ENCODE measurements around the gene TAC3. TPM values are rescaled to one million over a fixed set of nuclear protein-coding genes. Genes with fewer than 3 reads are reported as not detected.

TAC3 gene
- total RNA-seq, 2 donors from 2014 or later: 1.5 TPM; not detected in 1

GRCh38 chr12:57046086-57046791 lies 29.9 kb upstream of the TAC3 start:
- no peaks in the 10 kb centered on the region for H3K36me3 Mint-ChIP-seq (ENCODE audit: low read depth)
- peaks cover 33% of the 10 kb centered on the region for H3K4me1 Mint-ChIP-seq
- peaks cover 5% of the 10 kb centered on the region for H3K27me3 Mint-ChIP-seq
- H3K27ac Mint-ChIP-seq: peak overlapping the region; percentile 86
- peak overlapping the region; percentile 53 for H3K4me3 Mint-ChIP-seq
- no peaks in the 10 kb centered on the region for H3K9me3 Mint-ChIP-seq
- no peak for ATAC-seq (replicated peaks)

GRCh38 chr12:57044889-57045288 lies 28.6 kb upstream of the TAC3 start:
- H3K4me3 Mint-ChIP-seq: no peak overlapping the region
- ATAC-seq (replicated peaks): no peak
- H3K4me1 Mint-ChIP-seq: peaks cover 33% of the 10 kb centered on the region
- no peaks in the 10 kb centered on the region for H3K9me3 Mint-ChIP-seq
- peaks cover 5% of the 10 kb centered on the region for H3K27me3 Mint-ChIP-seq
- H3K27ac Mint-ChIP-seq: no peak overlapping the region
- H3K36me3 Mint-ChIP-seq (ENCODE audit: low read depth): no peaks in the 10 kb centered on the region

- Mint-ChIP-seq H3K36me3 (ENCODE audit: low read depth) (no peaks in the 10 kb centered on the region), H3K4me3 (no peak overlapping the region), H3K27me3 (peaks cover 5% of the 10 kb centered on the region), H3K9me3 (no peaks in the 10 kb centered on the region), H3K4me1 (peaks cover 32% of the 10 kb centered on the region), H3K27ac (no peak overlapping the region)
- no peak for ATAC-seq (replicated peaks)
Measured at GRCh38 chr12:57044468-57044867, 28.1 kb upstream of the TAC3 start.

GRCh38 chr12:57042695-57043094 lies 26.4 kb upstream of the TAC3 start:
- no peak overlapping the region for H3K4me3 Mint-ChIP-seq
- no peak for ATAC-seq (replicated peaks)

GRCh38 chr12:57040750-57041149 lies 24.4 kb upstream of the TAC3 start:
- no peak for ATAC-seq (replicated peaks)
- H3K9me3 Mint-ChIP-seq: no peaks in the 10 kb centered on the region
- no peak overlapping the region for H3K27ac Mint-ChIP-seq

More at GRCh38 chr12:57042695-57043094, 26.4 kb upstream of the TAC3 start:
- peaks cover 19% of the 10 kb centered on the region for H3K4me1 Mint-ChIP-seq
- peaks cover 8% of the 10 kb centered on the region for H3K27me3 Mint-ChIP-seq
- no peak overlapping the region for H3K27ac Mint-ChIP-seq
- H3K9me3 Mint-ChIP-seq: no peaks in the 10 kb centered on the region
- no peaks in the 10 kb centered on the region for H3K36me3 Mint-ChIP-seq (ENCODE audit: low read depth)

GRCh38 chr12:57040211-57040610 lies 23.9 kb upstream of the TAC3 start:
- Mint-ChIP-seq H3K36me3 (ENCODE audit: low read depth) (no peaks in the 10 kb centered on the region), H3K9me3 (no peaks in the 10 kb centered on the region), H3K4me1 (no peaks in the 10 kb centered on the region), H3K27ac (no peak overlapping the region), H3K4me3 (no peak overlapping the region), H3K27me3 (peaks cover 8% of the 10 kb centered on the region)
- ATAC-seq (replicated peaks): no peak

More at GRCh38 chr12:57040750-57041149, 24.4 kb upstream of the TAC3 start:
- Mint-ChIP-seq H3K36me3 (ENCODE audit: low read depth) (no peaks in the 10 kb centered on the region), H3K4me3 (no peak overlapping the region), H3K4me1 (peaks cover under 1% of the 10 kb centered on the region), H3K27me3 (peaks cover 8% of the 10 kb centered on the region)

GRCh38 chr12:57039016-57039798 lies 22.9 kb upstream of the TAC3 start:
- H3K27me3 Mint-ChIP-seq: peaks cover 8% of the 10 kb centered on the region
- no peaks in the 10 kb centered on the region for H3K36me3 Mint-ChIP-seq (ENCODE audit: low read depth)
- H3K9me3 Mint-ChIP-seq: no peaks in the 10 kb centered on the region
- no peaks in the 10 kb centered on the region for H3K4me1 Mint-ChIP-seq
- H3K27ac Mint-ChIP-seq: no peak overlapping the region
- H3K4me3 Mint-ChIP-seq: no peak overlapping the region
- no peak for ATAC-seq (replicated peaks)

- Mint-ChIP-seq H3K27me3 (peaks cover 3% of the 10 kb centered on the region), H3K9me3 (no peaks in the 10 kb centered on the region), H3K4me1 (no peaks in the 10 kb centered on the region), H3K4me3 (no peak overlapping the region), H3K27ac (no peak overlapping the region), H3K36me3 (ENCODE audit: low read depth) (no peaks in the 10 kb centered on the region)
- no peak for ATAC-seq (replicated peaks)
Measured at GRCh38 chr12:57037264-57037663, 20.9 kb upstream of the TAC3 start.

GRCh38 chr12:57033431-57033830 lies 17.1 kb upstream of the TAC3 start:
- Mint-ChIP-seq H3K4me1 (peaks cover 7% of the 10 kb centered on the region), H3K27me3 (no peaks in the 10 kb centered on the region), H3K27ac (no peak overlapping the region), H3K4me3 (no peak overlapping the region), H3K9me3 (no peaks in the 10 kb centered on the region), H3K36me3 (ENCODE audit: low read depth) (no peaks in the 10 kb centered on the region)
- ATAC-seq (replicated peaks): no peak

- Mint-ChIP-seq H3K27me3 (no peaks in the 10 kb centered on the region), H3K4me1 (peaks cover 16% of the 10 kb centered on the region), H3K9me3 (no peaks in the 10 kb centered on the region), H3K27ac (peak overlapping the region; percentile 29), H3K36me3 (ENCODE audit: low read depth) (no peaks in the 10 kb centered on the region), H3K4me3 (no peak overlapping the region)
- ATAC-seq (replicated peaks): no peak
Measured at GRCh38 chr12:57031789-57032188, 15.5 kb upstream of the TAC3 start.

GRCh38 chr12:57031138-57031725 lies 14.9 kb upstream of the TAC3 start:
- no peaks in the 10 kb centered on the region for H3K27me3 Mint-ChIP-seq
- no peaks in the 10 kb centered on the region for H3K9me3 Mint-ChIP-seq
- ATAC-seq (replicated peaks): peak; percentile 61
- H3K4me1 Mint-ChIP-seq: peaks cover 16% of the 10 kb centered on the region
- H3K27ac Mint-ChIP-seq: peak overlapping the region; percentile 29
- no peaks in the 10 kb centered on the region for H3K36me3 Mint-ChIP-seq (ENCODE audit: low read depth)
- H3K4me3 Mint-ChIP-seq: peak overlapping the region; percentile 19

- Mint-ChIP-seq H3K9me3 (no peaks in the 10 kb centered on the region), H3K27ac (no peak overlapping the region), H3K27me3 (no peaks in the 10 kb centered on the region), H3K4me1 (peaks cover 16% of the 10 kb centered on the region), H3K4me3 (no peak overlapping the region), H3K36me3 (ENCODE audit: low read depth) (no peaks in the 10 kb centered on the region)
- ATAC-seq (replicated peaks): no peak
Measured at GRCh38 chr12:57029457-57029856, 13.1 kb upstream of the TAC3 start.

GRCh38 chr12:57027805-57028153 lies 11.4 kb upstream of the TAC3 start:
- Mint-ChIP-seq H3K36me3 (ENCODE audit: low read depth) (no peaks in the 10 kb centered on the region), H3K4me3 (peak overlapping the region; percentile 7), H3K27me3 (no peaks in the 10 kb centered on the region), H3K4me1 (peaks cover 16% of the 10 kb centered on the region), H3K27ac (peak overlapping the region; percentile 79), H3K9me3 (no peaks in the 10 kb centered on the region)
- ATAC-seq (replicated peaks): peak; percentile 38

GRCh38 chr12:57027011-57027804 lies 10.9 kb upstream of the TAC3 start:
- Mint-ChIP-seq H3K4me3 (peak overlapping the region; percentile 7), H3K4me1 (peaks cover 16% of the 10 kb centered on the region), H3K27ac (peak overlapping the region; percentile 79), H3K27me3 (no peaks in the 10 kb centered on the region), H3K9me3 (no peaks in the 10 kb centered on the region), H3K36me3 (ENCODE audit: low read depth) (no peaks in the 10 kb centered on the region)
- ATAC-seq (replicated peaks): peak; percentile 25

All from activated T-helper 17 cell treated with anti-CD3 and anti-CD28 coated beads, Interleukin-2, amount 50 U/mL, for 72 hours (primary cell).